Adrenal gland (tissue), 12 donors: ENCODE data around the gene NUP62. TPM values are rescaled to one million over a fixed set of nuclear protein-coding genes. Genes with fewer than 3 reads are reported as not detected.

Experiments used
- DNase-seq, 7 donors: peaks; one replicate each; pipeline ENCODE4 v3.0.0-alpha.2; 2019 to 2020
- H3K27ac ChIP-seq, 5 donors: fragments of 200-600 bp; sonication (generic) in 4 of 5; 1 replicate in 3 of 5; 2 replicates in 2 of 5; pipeline versions ENCODE4 v1.5.1 to v1.8.0; 2016 to 2020; ENCODE audit warnings: mild to moderate bottlenecking in 1 of 5
- H3K27me3 ChIP-seq: fragments of 200-600 bp; 2 replicates; pipeline ENCODE4 v1.8.0; 2021
- H3K36me3 ChIP-seq, 2 donors: fragments of 200-600 bp; replicated peaks in 1 of 2; 1 replicate in 1 of 2; 2 replicates in 1 of 2; pipeline versions ENCODE4 v1.5.1 to v1.8.0; 2018 to 2022
- H3K4me1 ChIP-seq, 2 donors: fragments of 200-600 bp; replicated peaks in 1 of 2; 1 replicate in 1 of 2; 2 replicates in 1 of 2; pipeline versions ENCODE4 v1.5.1 to v1.8.0; 2018 to 2021
- H3K4me3 ChIP-seq, 4 donors: fragments of 200-600 bp; sonication (generic) in 3 of 4; one replicate each; pipeline ENCODE4 v1.5.1; 2016 to 2018
- H3K9me3 ChIP-seq, 3 donors: fragments of 200-600 bp; sonication (generic) in 1 of 3; replicated peaks in 1 of 3; 1 replicate in 2 of 3; 2 replicates in 1 of 3; pipeline versions ENCODE4 v1.5.1 to v1.8.0; 2016 to 2021
- CTCF ChIP-seq, 6 experiments: fragments of 450-650 bp in 4 of 6; fragments of 200-600 bp in 2 of 6; sonication (generic) in 1 of 6; IDR thresholded peaks; 1 replicate in 5 of 6; 2 replicates in 1 of 6; pipeline versions ENCODE4 v1.5.1 to v1.8.0; 2016 to 2021; ENCODE audit warnings: antibody characterized with exemption in 6 of 6, mild to moderate bottlenecking in 2 of 6, moderate library complexity in 1 of 6
- POLR2A ChIP-seq, 2 donors: fragments of 450-650 bp; IDR thresholded peaks; one replicate each; pipeline ENCODE4 v1.6.1; 2017; ENCODE audit warnings: antibody characterized with exemption in 2 of 2, mild to moderate bottlenecking in 2 of 2, moderate library complexity in 1 of 2
- WGBS, 4 donors: extraction: QIAGEN DNeasy Blood & Tissue Kit in 2 of 4; methylation state at CpG; one replicate each; pipeline versions ENCODE4 v1.1.5 to v1.1.7; 2013 to 2017; 5-methylcytosine and 5-hydroxymethylcytosine counted together
- intact Hi-C, 2 donors: fragments of 100-400 bp; cut with DNase I; formaldehyde crosslinking; loops; one replicate each; pipeline versions ENCODE4 v1.14.1 to v1.15.0; 2022 to 2023
- polyA plus RNA-seq, 3 donors: library from polyadenylated mRNA; stranded (reverse); fragments of 200-250 nt in 2 of 3; fragments of 350-450 nt in 1 of 3; fragmentation: Illumina TruSeq in 1 of 3; extraction: RNeasy Lipid Tissue Mini Kit (QIAGEN cat#74804) in 1 of 3; gene quantifications; one replicate each; pipeline ENCODE4 v1.2.3, GENCODE V29; 2013 to 2014
- total RNA-seq, 9 donors: library from RNA; depleted of rRNA in 4 of 9; stranded (reverse); fragments of >200 nt in 4 of 9; fragments of 120-200 nt in 1 of 9; fragmentation: NEBNext Ultra II Directional in 1 of 9; extraction: Animal tissue kit (Norgen Biotek cat#: 25700) in 1 of 9; gene quantifications; one replicate each; pipeline versions ENCODE4 v1.1.0 to v1.2.4, GENCODE V29; 2013 to 2023
- donor health status: healthy with polysubstance abuse.
- donor health status: Bipolar disorder and iron deficiency.
- donor health status: DM: yes; HTN: yes; CAD: no.
- donor health status: DM: no; HTN: no; CAD: no.
- donor health status: DM: no; HTN: no; CAD: no.
- donor health status: DM: yes; HTN: yes; CAD: no.

NUP62 gene
- total and polyA plus RNA-seq, 12 donors: 26.4 to 71.8 (median 48.3) TPM

- no peak for TF ChIP-seq POLR2A (IDR thresholded peaks at IDR 0.05)
- peak; percentile 43 to 87 (median 76) for TF ChIP-seq CTCF (IDR thresholded peaks at IDR 0.05)
- WGBS, 4 donors: 19 to 70% (median 23%) methylated on average over 3 to 71 of the region's 71 CpGs
- H3K27ac ChIP-seq: peak overlapping the region in 2 of 5 donors; percentile 16 to 38
- H3K27me3 ChIP-seq: no peaks in the 10 kb centered on the region
- peaks cover 4 to 9% of the 10 kb centered on the region in 2 donors for H3K4me1 ChIP-seq
- no peaks in the 10 kb centered on the region for H3K9me3 ChIP-seq
- peak overlapping the region in 1 of 4 donors; percentile 40 for H3K4me3 ChIP-seq
- DNase-seq: peak; percentile 75 to 88 (median 81)
- H3K36me3 ChIP-seq: peaks cover 0 to 18% of the 10 kb centered on the region in 2 donors
- intact Hi-C loops: no loop called here
Observed at GRCh38 chr19:49889687-49890348, 39.5 kb downstream of the NUP62 start.

GRCh38 chr19:49889038-49889686 lies 40.1 kb downstream of the NUP62 start:
- Histone ChIP-seq H3K36me3 (peaks cover 0 to 24% of the 10 kb centered on the region in 2 donors), H3K27me3 (no peaks in the 10 kb centered on the region), H3K4me1 (peaks cover 4 to 9% of the 10 kb centered on the region in 2 donors), H3K27ac (no peak overlapping the region), H3K4me3 (no peak overlapping the region), H3K9me3 (no peaks in the 10 kb centered on the region)
- intact Hi-C loops: no loop called here
- WGBS, 4 donors: 92 to 95% (median 93%) methylated on average over 22 to 23 of the region's 23 CpGs
- no peak for DNase-seq
- TF ChIP-seq POLR2A (IDR thresholded peaks at IDR 0.05) (no peak), CTCF (IDR thresholded peaks at IDR 0.05) (no peak)

GRCh38 chr19:49888510-49888824 lies 40.8 kb downstream of the NUP62 start:
- WGBS, 4 donors: 84 to 100% (median 92%) methylated on average over 3 to 18 of the region's 18 CpGs; no CpG with 5 or more reads in 1 of the 4 donors
- Histone ChIP-seq H3K36me3 (peaks cover 0 to 31% of the 10 kb centered on the region in 2 donors), H3K4me1 (peaks cover 4 to 9% of the 10 kb centered on the region in 2 donors), H3K9me3 (no peaks in the 10 kb centered on the region), H3K27ac (no peak overlapping the region), H3K4me3 (no peak overlapping the region), H3K27me3 (no peaks in the 10 kb centered on the region)
- DNase-seq: no peak
- intact Hi-C loops: no loop called here
- TF ChIP-seq CTCF (IDR thresholded peaks at IDR 0.05): no peak

- peak in 2 of 7 donors; percentile 15 to 23 for DNase-seq
- H3K4me1 ChIP-seq: peaks cover 4 to 9% of the 10 kb centered on the region in 2 donors
- intact Hi-C loops: no loop called here
- H3K27me3 ChIP-seq: no peaks in the 10 kb centered on the region
- H3K27ac ChIP-seq: no peak overlapping the region
- 85 to 96% (median 89%) methylated on average over 17 to 54 of the region's 54 CpGs for WGBS, 4 donors
- no peaks in the 10 kb centered on the region for H3K9me3 ChIP-seq
- no peak overlapping the region for H3K4me3 ChIP-seq
- no peak for TF ChIP-seq POLR2A (IDR thresholded peaks at IDR 0.05)
- TF ChIP-seq CTCF (IDR thresholded peaks at IDR 0.05): no peak
- peaks cover 0 to 37% of the 10 kb centered on the region in 2 donors for H3K36me3 ChIP-seq
Observed at GRCh38 chr19:49887665-49888509, 41.4 kb downstream of the NUP62 start.
